EH (cell line): ENCODE measurements around the gene TMEM87B.
A peak's percentile ranks its signal among the peaks of the same experiment; 100 is the strongest.
"Not testable (repeated sequence)": the region's sequence is repeated elsewhere in the genome, so short reads cannot be mapped to it uniquely, and the experiment has no call there.

Experiments
- DNase-seq: peaks from one replicate; pipeline ENCODE4 v3.0.0-alpha.2; 2015; ENCODE audit warnings: low read depth

TMEM87B gene

DNA sequence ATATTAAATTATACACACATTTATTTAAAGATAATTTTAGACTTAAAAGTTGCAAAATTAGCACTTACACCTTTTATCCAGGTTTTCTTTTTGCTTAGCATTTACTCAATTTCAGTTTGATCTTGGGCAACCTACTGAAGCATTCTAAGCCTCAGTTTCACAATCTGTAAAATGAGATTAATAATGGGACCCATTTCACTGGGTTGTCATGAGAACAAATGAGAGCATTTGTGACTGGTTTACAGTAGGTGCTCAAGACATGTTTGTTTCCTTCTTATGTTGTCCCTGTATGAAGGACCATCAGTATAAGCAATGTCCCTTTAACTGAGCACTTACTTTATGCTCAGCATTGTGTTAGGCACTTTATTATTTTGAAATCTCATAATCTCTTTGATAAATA, 78.3 kb downstream of the TMEM87B start:
- no peak for DNase-seq

DNA sequence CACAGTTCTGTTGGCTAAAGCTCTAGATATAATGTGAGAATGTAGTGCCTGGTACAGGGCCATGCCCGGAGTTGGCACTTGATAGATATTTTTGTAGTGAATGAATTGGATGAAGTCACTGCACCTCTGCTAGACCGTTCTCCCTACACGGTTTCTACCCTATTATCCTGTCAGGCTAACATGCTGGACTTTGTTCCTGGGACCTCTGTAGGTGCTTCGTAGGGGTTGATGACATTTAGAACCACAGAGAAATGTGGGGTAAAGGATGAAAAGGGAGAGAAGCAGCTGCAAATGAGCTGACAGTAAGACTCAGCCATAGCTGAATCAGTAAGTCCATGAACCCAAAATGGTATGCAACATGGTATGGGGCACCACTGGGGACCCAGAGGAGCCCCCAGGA, 79.1 kb downstream of the TMEM87B start:
- DNase-seq, result no peak

DNA sequence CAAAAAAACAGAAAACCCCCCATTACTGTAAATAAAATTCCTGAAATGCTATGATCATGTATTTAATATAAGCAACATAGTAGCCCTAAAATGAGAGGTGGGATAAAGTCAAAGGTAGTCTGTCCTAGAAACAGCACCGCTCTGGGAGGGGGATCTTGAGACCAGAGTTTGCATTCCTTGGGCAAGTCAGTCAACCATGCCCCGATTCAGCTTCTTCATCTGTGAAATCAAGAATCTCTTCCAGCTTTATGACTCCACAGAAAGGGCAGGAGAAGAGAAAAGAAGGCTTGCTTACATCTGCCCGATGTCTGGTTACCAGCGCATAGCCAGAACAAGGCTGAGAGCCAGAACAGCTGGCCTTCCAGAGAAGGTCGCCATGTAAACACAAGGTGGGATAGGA, 81.0 kb downstream of the TMEM87B start:
- no peak for DNase-seq

DNA sequence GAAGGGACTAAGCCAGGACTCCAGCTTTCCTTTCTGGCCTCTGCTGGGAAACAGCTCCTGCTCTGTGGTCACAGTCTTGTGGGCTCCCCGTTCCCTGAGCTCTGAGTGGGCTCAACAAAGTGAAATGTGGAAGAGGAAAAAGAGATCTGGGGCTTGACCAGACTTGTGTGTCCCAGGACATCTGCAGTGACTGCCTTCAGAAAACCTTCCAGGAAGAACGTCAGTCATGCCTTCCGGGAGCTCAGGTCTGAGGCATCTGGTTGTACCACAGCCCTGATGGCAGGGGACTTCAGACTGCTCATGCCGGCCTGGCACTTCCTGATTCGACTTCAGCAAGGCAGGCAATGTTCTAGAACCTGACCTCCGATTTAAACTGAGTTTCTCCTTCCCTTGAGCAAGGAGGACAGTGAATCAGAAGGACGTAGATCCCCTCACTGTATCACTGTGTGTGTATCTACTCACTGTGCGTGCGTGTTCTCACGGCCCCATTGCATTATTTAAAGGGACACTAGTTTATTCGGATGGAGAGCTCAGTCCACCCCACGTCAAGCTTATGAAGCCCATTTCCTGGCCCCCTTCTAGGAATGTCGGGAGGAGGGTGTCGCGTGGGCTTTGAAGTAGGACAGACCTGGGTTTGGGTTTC, 82.6 kb downstream of the TMEM87B start:
- DNase-seq, result peak; percentile 62

DNA sequence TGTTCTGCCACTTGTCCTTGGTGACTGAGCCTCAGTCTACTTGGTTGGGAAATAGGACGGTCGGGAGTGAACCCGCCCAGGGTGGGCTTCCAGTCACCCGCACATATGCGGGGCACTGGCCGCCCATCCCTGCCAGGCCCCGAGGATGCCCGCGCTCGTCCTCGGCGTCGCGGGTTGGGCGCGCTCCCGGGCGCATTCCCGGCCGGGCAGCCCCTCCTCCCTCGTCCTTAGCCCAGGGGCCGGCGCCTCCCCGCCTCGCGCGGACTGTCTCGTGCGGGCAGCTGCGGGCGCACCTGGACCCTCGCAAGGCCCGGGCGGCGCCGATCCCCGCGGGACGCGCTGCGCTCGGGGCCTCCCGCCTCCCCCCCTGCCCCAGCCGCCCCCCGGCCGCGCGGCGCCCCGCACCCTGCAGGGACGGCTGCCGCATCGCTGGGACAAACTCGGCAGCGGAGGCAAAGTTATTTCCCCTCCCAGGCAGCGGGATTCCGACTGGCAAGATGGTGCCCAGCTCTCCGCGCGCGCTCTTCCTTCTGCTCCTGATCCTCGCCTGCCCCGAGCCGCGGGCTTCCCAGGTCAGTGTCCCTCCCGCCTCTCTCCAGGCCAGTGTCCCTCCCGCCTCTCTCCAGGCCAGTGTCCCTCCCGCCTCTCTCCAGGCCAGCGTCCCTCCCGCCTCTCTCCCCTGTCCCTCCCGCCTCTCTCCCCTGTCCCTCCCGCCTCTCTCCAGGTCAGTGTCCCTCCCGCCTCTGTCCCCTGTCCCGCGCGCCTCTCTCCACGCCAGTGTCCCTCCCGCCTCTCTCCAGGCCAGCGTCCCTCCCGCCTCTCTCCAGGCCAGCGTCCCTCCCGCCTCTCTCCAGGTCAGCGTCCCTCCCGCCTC, 83.3 kb downstream of the TMEM87B start, which contains the start of gene FBLN7:
TSS of gene FBLN7 (plus strand) at position 227 of the 874 bp plus-strand sequence. CDS start at position 498, 271 bp downstream.
- DNase-seq, result peak; percentile 41

DNA sequence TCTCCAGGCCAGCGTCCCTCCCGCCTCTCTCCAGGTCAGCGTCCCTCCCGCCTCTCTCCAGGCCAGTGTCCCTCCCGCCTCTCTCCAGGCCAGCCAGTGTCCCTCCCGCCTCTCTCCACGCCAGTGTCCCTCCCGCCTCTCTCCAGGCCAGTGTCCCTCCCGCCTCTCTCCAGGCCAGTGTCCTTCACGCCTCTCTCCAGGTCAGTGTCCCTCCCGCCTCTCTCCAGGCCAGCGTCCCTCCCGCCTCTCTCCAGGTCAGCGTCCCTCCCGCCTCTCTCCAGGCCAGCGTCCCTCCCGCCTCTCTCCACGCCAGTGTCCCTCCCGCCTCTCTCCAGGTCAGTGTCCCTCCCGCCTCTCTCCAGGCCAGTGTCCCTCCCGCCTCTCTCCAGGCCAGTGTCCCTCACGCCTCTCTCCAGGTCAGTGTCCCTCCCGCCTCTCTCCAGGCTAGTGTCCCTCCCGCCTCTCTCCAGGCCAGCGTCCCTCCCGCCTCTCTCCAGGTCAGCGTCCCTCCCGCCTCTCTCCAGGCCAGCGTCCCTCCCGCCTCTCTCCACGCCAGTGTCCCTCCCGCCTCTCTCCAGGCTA, 84.1 kb downstream of the TMEM87B start:
- not testable (repeated sequence) for DNase-seq

DNA sequence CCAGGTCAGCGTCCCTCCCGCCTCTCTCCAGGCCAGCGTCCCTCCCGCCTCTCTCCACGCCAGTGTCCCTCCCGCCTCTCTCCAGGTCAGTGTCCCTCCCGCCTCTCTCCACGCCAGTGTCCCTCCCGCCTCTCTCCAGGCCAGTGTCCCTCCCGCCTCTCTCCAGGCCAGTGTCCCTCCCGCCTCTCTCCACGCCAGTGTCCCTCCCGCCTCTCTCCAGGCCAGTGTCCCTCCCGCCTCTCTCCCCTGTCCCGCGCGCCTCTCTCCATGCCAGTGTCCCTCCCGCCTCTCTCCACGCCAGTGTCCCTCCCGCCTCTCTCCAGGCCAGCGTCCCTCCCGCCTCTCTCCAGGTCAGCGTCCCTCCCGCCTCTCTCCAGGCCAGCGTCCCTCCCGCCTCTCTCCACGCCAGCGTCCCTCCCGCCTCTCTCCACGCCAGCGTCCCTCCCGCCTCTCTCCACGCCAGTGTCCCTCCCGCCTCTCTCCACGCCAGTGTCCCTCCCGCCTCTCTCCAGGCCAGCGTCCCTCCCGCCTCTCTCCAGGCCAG, 84.7 kb downstream of the TMEM87B start:
- not testable (repeated sequence) for DNase-seq

DNA sequence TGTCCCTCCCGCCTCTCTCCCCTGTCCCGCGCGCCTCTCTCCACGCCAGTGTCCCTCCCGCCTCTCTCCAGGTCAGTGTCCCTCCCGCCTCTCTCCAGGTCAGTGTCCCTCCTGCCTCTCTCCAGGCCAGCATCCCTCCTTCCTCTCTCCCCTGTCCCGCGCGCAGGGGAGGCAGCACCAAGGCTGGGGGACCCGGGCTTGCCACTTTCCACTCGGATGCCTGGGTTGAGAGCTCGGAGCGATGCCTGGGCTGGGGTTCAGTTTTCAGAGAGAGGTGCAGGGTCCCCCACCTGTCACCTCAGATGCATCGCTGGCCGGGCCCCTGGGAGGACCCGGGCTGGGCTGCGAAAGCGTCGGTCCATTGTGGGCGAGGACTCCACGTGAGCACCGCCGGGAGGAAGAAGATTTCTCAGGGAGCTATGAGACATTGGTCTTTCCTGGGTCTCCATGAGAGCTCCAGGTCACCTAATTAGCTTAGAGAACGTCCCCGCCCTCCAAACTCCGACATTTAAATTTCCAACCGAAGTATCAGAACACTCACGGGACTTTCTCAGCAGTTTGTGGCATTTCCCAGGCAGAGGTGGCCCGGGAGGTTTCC, 85.2 kb downstream of the TMEM87B start:
- DNase-seq, result no peak

DNA sequence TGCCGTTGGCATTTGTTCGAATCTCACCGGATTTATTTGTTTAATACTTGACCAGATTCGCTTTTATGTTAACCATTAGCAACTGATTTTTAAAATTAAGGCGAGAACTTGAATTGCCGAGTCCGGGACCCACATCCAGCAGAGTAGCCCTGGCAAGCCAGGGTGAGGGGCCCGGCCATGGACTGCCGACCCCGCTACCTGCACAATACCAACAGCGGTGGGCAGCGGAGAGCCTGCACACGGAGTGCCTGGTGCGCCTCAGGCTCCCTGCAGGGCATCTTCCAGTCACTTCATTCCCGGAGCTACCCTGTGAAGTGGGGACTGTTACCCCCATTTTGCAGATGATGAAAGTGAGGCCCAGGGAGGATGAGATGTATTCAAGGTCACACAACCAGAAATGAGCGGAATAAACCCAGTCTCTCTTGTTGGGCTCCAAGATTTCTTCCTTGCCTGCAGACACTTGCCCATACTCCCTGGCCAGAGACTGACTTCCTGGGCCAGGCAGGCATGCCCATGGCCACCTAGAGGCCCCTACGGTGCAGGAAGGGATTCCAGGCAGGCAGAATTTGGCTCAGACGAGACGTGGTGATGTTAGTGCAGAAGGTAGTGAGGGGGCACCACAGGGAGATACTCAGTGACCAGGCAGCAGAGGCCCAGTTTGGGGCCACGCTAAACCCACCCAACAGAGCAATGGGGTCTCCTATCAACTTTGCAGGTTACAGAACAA, 86.0 kb downstream of the TMEM87B start:
- no peak for DNase-seq

DNA sequence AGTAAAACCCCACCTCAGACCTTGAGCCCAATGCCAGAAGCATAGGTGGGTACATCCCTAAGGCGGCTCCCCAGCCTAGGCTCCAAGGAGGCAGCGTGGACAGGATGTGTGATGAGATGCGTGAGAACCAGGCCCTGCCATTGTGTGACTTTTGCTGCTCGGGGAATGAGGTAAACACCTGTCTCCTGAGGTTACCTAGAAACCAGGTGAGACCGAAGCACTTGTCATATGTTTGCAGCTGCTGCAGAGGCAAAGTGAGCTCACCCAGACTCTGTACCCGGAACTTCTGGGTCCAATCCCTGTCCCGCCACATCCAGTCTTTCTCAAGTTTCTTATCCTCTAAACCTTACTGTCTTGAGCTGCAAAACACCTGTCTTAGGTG, 86.5 kb downstream of the TMEM87B start:
- DNase-seq, result no peak

DNA sequence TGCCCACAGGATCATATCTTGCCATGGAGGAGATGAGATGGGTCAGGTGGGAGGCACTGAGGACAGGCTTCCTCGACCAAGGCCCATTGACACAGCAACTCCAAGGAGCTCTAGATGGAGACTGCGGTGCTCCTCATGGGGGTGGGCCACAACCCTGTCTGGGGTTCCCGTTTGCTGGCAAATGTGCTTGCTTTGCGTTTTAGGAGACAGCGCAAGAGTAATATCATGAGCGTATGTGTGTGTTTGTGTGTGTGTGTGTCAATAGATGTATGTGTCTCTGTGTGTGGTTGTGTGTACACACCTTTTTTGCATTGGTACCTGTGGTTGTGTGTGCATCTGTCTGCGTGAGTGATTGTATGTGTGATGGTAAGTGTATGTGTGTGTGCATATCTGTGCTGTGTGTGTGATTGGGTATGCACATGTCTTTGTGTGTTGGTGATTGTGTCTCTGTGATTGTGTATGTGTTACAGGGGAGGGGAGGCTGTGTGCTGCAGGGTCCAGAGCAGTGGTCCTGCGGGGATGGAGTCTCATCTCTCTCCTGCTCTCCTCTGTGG, 87.5 kb downstream of the TMEM87B start:
- no peak for DNase-seq

DNA sequence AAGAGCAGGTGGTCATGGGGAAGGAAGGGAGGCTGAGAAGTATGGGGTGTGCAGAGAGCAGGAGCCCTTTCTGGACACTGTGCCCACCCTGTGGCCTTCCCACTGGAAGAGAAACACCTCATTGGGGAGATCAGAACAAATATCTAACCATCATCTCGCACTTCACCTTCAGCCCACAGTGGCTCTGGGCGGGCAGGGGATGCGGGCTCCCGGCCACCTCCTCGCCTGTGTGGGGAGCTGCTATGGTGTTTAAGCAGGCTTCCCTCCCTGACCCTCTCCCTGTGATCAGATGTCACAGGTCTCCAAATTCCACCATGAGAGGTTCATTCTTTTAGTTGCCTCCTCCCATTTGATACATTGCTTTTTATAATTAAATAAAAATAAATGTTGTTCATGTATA, 88.1 kb downstream of the TMEM87B start:
- no peak for DNase-seq

DNA sequence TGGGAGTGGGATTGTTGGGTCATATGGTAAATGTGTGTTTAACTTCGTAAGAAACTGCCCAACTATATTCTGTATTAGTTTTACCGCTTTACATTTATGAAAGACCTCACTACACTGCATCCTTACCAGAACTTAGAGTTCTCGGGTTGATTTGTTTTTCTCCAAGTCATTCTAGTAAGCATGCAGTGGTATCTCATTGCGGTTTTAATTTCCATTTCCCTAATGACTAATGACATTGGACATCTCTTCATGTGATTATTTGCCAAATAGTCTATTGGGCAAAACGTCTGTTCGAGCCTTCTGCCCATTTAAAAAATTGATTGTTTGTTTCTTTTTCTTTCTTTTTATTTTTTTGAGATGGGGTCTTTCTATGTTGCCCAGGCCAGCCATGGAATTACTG, 89.9 kb downstream of the TMEM87B start:
- DNase-seq, result peak; percentile 21

DNA sequence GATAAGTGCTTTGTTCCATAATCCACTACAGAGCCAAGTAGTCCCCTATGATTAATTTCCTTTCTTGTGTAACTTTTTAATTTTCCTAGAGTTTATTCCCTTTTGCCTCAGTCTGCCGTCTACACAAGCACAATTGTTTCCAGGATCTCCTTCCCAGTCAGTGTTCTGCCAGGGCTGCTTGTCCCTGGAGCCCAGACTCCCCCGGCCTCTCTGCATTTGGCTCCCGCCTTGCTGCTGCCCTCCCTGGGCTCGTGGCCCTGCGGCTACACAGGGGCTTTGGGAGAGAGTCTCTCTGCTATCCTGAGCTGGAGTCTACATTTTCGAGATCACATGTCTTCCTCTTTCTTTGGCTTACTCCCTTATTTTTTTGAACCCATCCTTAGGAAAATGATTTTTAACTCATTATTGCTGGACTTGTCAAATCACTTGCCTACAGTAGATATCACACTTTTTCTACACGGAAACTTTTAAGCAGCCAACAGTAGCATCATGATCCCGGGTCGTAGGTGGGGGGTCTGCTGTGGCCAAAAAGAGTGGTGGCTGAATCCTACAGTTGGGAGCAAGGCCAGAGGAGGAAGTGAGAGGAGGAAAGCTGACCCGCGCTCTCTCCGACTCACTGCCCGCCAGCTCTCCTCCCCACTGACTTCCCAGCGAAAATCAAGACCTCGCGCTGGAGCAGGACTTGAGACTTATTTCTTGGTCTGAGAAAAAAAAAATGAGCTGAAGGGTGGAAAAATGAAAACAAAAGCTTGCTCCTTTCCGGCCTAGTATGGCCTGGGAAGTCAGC, 92.5 kb downstream of the TMEM87B start:
- no peak for DNase-seq

DNA sequence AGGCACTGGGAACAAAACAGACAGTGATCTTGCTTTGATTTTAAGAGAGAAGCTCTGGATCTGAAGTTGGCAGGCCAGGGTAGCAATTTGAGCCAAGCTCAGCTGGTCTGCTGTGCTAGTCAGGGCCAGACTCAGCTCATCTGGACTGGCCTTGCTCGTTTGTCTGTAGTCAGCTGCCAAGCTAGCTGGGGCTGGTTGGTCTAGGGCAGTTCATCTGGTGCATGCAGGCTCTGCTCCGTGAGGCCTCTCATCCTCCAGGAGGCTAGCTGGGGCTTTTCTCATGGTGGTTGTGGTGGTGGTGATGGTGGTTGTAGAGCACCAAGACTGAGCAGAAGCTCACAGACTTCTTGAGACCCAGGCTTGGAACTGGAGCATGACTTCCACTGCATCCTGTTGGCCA, 93.4 kb downstream of the TMEM87B start:
- DNase-seq, result no peak

DNA sequence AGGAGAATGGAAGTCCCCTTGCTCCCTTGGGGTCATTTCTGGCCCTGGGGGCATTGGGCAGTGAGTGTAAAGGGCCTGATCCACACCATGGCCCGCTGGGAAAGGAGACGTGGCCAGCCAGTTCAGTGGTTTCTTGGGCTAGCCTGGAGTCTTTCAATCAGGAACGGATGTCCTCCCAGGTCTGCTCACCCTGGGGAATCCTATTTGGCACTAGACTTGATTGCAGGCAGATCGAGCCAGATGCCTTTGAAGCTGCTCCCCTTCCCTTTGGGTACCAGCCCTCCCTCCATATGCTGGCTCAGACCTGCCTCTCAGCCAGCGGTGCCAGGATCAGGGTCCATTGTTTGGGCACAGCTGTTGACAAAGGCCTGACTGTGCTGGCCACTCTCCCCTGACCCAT, 94.1 kb downstream of the TMEM87B start:
- DNase-seq, result no peak

DNA sequence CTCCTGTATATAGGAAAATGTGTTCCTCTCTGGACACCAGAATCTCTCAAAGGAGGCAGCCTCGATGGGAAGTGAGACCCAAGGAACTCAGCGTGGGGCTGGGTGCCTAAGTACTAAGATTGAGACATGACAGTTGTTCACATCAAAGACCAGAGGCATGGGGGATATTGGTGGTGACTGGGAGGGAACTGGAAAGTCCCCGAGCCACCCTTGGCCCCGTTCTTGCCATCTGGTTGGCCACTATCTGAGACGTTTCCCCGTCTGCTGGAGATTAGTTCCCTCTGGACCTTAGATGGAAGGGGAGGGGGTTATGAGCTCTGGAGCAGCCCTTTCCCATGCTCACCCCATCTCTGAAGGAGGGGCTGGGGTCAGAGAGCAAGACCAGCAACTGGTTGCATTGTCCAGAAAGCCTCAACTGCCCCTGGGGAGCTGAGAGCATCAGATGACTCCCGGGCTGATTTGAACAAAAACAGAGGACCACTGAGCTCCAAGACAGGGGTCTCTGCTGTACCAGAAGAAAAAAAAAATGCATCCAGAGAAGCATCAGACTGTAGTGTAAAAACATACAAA, 94.9 kb downstream of the TMEM87B start:
- DNase-seq, result no peak

DNA sequence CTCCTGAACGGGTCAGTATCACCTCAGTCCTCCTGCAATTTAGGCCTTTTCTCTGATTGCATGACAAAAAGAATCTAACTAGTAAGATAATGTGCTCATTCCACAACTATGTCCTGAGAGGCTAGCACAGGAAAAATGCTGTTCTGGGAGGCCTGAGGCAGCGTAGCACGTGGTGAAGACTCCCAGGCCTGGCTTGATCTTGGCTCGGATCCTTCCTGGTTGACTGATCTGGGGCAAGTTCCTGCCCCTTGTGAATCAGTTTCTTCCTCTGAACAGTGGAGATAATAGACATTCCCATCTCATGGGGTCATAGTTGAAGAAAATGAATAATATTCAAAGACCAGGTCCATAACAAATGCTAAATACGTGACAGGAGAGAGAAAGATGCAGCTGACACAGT, 95.4 kb downstream of the TMEM87B start:
- peak; percentile 99 for DNase-seq

DNA sequence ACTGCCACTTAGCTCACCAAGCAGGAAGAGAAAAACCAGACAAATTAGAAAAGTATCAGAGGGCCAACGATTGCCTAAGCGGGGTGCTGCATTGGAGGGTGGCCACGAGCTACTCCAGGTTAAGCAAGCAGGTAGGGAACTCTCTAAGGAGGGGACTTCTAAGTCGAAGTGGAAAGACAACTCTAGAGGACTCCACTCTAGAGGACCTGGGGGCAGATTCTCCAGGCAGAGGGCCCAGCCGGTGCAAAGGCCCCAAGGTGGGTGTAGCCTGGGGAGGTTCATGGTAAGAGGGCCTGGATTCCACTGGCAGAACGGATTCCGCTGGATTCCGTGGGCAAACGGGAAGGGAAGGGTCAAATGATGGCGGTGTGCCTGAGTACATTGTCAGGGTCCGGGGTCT, 95.8 kb downstream of the TMEM87B start:
- no peak for DNase-seq

DNA sequence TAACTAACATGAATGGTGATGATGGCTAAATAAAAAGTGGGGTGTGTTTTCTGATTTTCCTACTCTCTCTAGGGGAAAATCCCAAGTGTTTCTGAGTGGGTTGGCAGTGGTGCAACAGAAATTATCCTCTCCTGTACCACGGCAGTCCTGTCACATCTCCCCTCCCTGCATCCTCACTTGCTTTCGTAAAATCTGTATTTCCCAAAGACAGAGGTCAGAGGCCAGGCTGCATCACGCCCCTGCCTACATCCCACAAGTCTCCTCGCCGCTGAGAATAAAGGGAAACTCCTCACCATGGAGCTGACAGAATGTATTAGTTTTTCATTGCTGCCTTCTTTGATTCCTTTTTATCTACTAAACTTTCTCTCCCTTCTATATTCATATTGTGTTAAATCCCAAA, 96.2 kb downstream of the TMEM87B start:
- no peak for DNase-seq
